Muscle of leg (tissue), 11 donors: ENCODE data around the gene WASF1. TPM values are rescaled to one million over a fixed set of nuclear protein-coding genes. Genes with fewer than 3 reads are reported as not detected.

Source experiments
- DNase-seq: peaks from one replicate; pipeline ENCODE4 v3.0.0; 2013
- H3K27ac ChIP-seq: one replicate; pipeline ENCODE4 v1.5.1; 2013; ENCODE audit warnings: mild to moderate bottlenecking, low read length, control low read depth
- H3K27me3 ChIP-seq: one replicate; pipeline ENCODE4 v1.6.1; 2013; ENCODE audit warnings: low read length; ENCODE audit not compliant: control insufficient read depth, insufficient read depth
- H3K36me3 ChIP-seq: one replicate; pipeline ENCODE4 v1.6.1; 2013; ENCODE audit warnings: low read length; ENCODE audit not compliant: control insufficient read depth, insufficient read depth
- H3K4me1 ChIP-seq: one replicate; pipeline ENCODE4 v1.6.1; 2013; ENCODE audit warnings: low read length; ENCODE audit not compliant: control insufficient read depth, insufficient read depth
- H3K4me3 ChIP-seq: one replicate; pipeline ENCODE4 v1.5.1; 2013; ENCODE audit warnings: low read length, control low read depth
- H3K9me3 ChIP-seq: replicated peaks from 2 replicates; pipeline ENCODE4 v1.6.1; 2013; ENCODE audit warnings: low read depth, low read length; ENCODE audit not compliant: control insufficient read depth
- WGBS: methylation state at CpG from one replicate; pipeline ENCODE4 v1.1.5; 2013; ENCODE audit warnings: missing lambda C conversion rate; ENCODE audit not compliant: insufficient coverage; 5-methylcytosine and 5-hydroxymethylcytosine counted together
- polyA plus RNA-seq, 8 donors: library from polyadenylated mRNA; unstranded; fragments of 120-200 nt; gene quantifications; one replicate each; pipeline versions ENCODE4 v1.2.1 to v1.2.3, GENCODE V29; 2013; ENCODE audit warnings: inconsistent platforms in 1 of 8, low replicate concordance in 1 of 8; ENCODE audit not compliant: insufficient read length in 8 of 8, insufficient read depth in 1 of 8
- total RNA-seq: library from RNA; stranded (reverse); fragments of 120-200 nt; gene quantifications from one replicate; pipeline ENCODE4 v1.2.4, GENCODE V29; 2013

Gene WASF1
- total and polyA plus RNA-seq, 9 donors: 3.6 to 15.5 (median 9.8) TPM

GRCh38 chr6:110198561-110198960 is 19.1 kb upstream of the WASF1 start:
- peak; percentile 34 for DNase-seq
- Histone ChIP-seq H3K4me1 (no peaks in the 10 kb centered on the region), H3K27ac (no peak overlapping the region), H3K9me3 (no peaks in the 10 kb centered on the region), H3K36me3 (no peaks in the 10 kb centered on the region), H3K4me3 (no peak overlapping the region), H3K27me3 (no peaks in the 10 kb centered on the region)
- WGBS: 80% methylated on average over 1 of the region's 3 CpGs

GRCh38 chr6:110196874-110197273 is 17.4 kb upstream of the WASF1 start:
- H3K27ac ChIP-seq: no peak overlapping the region
- WGBS: no CpG with 5 or more reads among the region's 1 CpG
- H3K4me3 ChIP-seq: no peak overlapping the region
- H3K4me1 ChIP-seq: no peaks in the 10 kb centered on the region
- H3K36me3 ChIP-seq: no peaks in the 10 kb centered on the region
- no peaks in the 10 kb centered on the region for H3K9me3 ChIP-seq
- no peaks in the 10 kb centered on the region for H3K27me3 ChIP-seq
- DNase-seq: no peak

DNA sequence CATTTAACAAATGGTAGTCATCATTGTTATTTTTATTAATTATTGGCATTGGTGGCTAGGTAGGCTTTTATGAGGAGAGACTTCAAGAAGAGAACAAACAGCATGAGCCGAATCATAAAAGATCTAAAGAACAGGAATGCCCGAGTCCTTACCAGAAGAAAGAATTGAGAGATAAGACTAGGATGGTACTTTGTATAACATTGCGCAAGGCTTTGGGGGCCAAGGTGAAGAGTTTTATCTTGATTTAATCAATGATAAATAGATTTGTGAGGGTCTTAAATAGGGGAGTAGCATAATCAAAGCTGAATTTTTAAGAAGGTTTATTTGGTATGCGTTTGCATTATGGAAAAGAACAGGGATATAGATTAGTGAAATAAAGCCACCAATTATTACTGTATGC is 16.2 kb upstream of the WASF1 start:
- H3K27me3 ChIP-seq: no peaks in the 10 kb centered on the region
- H3K27ac ChIP-seq: no peak overlapping the region
- H3K4me1 ChIP-seq: no peaks in the 10 kb centered on the region
- H3K36me3 ChIP-seq: no peaks in the 10 kb centered on the region
- 100% methylated on average over 1 of the region's 4 CpGs for WGBS
- DNase-seq: no peak
- H3K4me3 ChIP-seq: no peak overlapping the region
- H3K9me3 ChIP-seq: no peaks in the 10 kb centered on the region

DNA sequence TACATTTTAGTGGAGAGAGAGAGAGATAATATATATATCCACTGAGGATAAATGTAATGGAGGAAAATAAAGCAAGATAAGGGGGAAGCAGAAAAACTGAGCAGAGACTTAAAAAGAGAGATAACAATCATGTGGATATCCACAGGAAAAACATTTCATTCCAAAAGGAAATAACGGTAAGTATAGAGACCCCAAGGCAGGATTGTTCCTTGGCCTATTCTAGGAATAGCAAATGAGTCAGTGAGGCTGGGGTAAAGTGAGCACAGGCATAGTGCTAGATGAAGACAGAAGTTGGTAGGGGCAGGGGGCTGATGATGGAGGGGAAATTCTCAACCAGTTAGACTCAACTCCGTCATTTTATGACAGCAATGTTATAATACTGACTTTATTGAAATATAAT is 12.0 kb upstream of the WASF1 start:
- DNase-seq: no peak
- H3K27ac ChIP-seq: no peak overlapping the region
- no peaks in the 10 kb centered on the region for H3K4me1 ChIP-seq
- WGBS: 80% methylated on average over 1 of the region's 2 CpGs
- no peaks in the 10 kb centered on the region for H3K27me3 ChIP-seq
- no peaks in the 10 kb centered on the region for H3K36me3 ChIP-seq
- no peak overlapping the region for H3K4me3 ChIP-seq
- no peaks in the 10 kb centered on the region for H3K9me3 ChIP-seq

DNA sequence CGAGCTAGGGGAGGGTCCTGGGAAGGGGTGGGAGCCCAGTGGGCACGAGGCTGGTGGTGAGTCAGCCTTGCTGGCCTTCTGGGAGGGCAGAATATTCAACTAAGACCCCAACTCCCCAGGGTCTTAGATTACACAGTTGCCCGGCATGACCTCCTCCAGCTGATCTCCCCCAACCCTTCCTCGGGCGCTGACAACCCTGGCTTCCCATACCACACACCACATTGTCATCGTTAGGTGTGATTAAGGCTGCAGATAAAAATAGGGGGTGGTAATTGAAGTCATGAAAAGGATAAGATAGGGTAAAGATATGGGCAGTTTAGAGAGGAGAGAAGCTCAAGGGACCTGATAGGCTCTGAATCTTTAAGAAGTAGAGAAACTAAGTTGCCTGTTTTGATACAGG is 11.3 kb upstream of the WASF1 start:
- no peak for DNase-seq
- no peaks in the 10 kb centered on the region for H3K4me1 ChIP-seq
- H3K4me3 ChIP-seq: no peak overlapping the region
- no peak overlapping the region for H3K27ac ChIP-seq
- H3K27me3 ChIP-seq: no peaks in the 10 kb centered on the region
- no peaks in the 10 kb centered on the region for H3K9me3 ChIP-seq
- H3K36me3 ChIP-seq: no peaks in the 10 kb centered on the region
- 100% methylated on average over 1 of the region's 6 CpGs for WGBS

GRCh38 chr6:110188791-110189190 is 9.3 kb upstream of the WASF1 start:
- no peaks in the 10 kb centered on the region for H3K9me3 ChIP-seq
- H3K4me1 ChIP-seq: no peaks in the 10 kb centered on the region
- H3K4me3 ChIP-seq: no peak overlapping the region
- DNase-seq: no peak
- no peaks in the 10 kb centered on the region for H3K36me3 ChIP-seq
- no peaks in the 10 kb centered on the region for H3K27me3 ChIP-seq
- no peak overlapping the region for H3K27ac ChIP-seq

- Histone ChIP-seq H3K4me1 (peaks cover 9% of the 10 kb centered on the region), H3K27ac (no peak overlapping the region), H3K4me3 (no peak overlapping the region), H3K27me3 (no peaks in the 10 kb centered on the region), H3K9me3 (no peaks in the 10 kb centered on the region), H3K36me3 (peaks cover 4% of the 10 kb centered on the region)
- WGBS: 86% methylated on average over 1 of the region's 3 CpGs
- no peak for DNase-seq
Measured at GRCh38 chr6:110185879-110186278, 6.4 kb upstream of the WASF1 start.

- no peak for DNase-seq
- H3K4me1 ChIP-seq: peaks cover 9% of the 10 kb centered on the region
- no peaks in the 10 kb centered on the region for H3K9me3 ChIP-seq
- H3K27ac ChIP-seq: no peak overlapping the region
- no peaks in the 10 kb centered on the region for H3K27me3 ChIP-seq
- WGBS: 100% methylated on average over 1 of the region's 5 CpGs
- peaks cover 4% of the 10 kb centered on the region for H3K36me3 ChIP-seq
- H3K4me3 ChIP-seq: no peak overlapping the region
Measured at GRCh38 chr6:110183292-110183885, 3.9 kb upstream of the WASF1 start.

DNA sequence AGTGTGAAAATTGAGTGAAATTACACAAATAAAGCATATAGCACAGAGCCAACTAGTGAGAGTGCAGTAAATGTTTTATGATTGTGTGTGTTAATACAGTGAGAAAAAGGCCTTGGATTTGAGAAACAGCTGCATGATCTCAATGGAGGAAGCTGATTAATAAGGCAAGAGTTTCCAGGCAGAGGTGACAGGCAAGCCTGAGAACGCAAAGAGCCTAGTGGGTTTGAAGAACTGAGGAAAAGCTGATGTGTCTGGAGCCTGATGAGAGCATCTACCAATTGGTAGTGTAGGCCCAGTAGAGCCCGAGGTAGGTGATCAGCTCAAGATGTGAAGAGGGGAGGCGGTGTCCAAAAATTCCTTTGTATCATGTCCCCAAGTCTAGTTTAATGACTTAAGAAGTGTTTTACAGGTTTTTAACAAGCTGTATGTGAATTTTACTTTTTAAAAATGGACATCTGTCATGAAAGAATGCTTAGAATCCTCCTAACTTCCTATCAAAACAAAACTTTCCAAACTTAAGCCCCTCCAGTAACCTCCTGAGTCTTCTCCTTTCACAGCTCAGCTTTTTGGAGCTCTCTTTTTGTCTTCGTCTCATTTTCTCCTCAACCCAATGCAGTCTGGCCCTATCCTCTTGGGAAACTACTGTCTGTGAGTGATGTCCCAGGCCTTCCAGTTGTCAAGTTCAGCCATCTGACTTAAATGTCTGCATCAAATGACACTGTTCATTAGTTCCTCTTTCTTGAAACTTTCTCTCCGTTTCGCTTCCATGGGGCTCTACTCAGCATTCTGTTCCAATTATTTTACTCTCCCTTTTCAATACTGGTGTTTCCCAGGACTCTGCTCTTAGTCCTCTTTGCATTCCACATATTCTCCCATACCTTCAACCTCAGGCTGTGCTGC is 1.9 kb upstream of the WASF1 start:
- peak overlapping the region; percentile 80 for H3K4me3 ChIP-seq
- no peaks in the 10 kb centered on the region for H3K27me3 ChIP-seq
- WGBS: 40% methylated on average over 5 of the region's 6 CpGs
- H3K27ac ChIP-seq: no peak overlapping the region
- peaks cover 9% of the 10 kb centered on the region for H3K4me1 ChIP-seq
- H3K9me3 ChIP-seq: no peaks in the 10 kb centered on the region
- H3K36me3 ChIP-seq: peaks cover 4% of the 10 kb centered on the region
- DNase-seq: peak; percentile 18

GRCh38 chr6:110180228-110181008 is 948 bp upstream of the WASF1 start, which contains the start of gene CDC40:
Gene CDC40, plus strand, starts transcription at chr6:110180427. Its CDS starts 18 bp downstream, at chr6:110180445.
- peak within 1 kb of the TSS; percentile 86 for H3K4me3 ChIP-seq
- no peak for DNase-seq
- H3K9me3 ChIP-seq: no peaks in the 10 kb centered on the region
- peaks cover 4% of the 10 kb centered on the region for H3K36me3 ChIP-seq
- WGBS: 0% methylated on average over 20 of the region's 28 CpGs
- H3K4me1 ChIP-seq: peaks cover 9% of the 10 kb centered on the region
- no peaks in the 10 kb centered on the region for H3K27me3 ChIP-seq
- peak within 1 kb of the TSS; percentile 81 for H3K27ac ChIP-seq
